OCI-LY7 (cell line): ENCODE measurements around the gene ZNF175. TPM values are rescaled to one million over a fixed set of nuclear protein-coding genes. Genes with fewer than 3 reads are reported as not detected.

Source experiments
- BruUV-seq: library from RNA; stranded (reverse); fragments of 400-500 nt; replicated peaks from 2 replicates; lab custom pipeline; 2021; lab: Mats Ljungman, UMichigan
- CTCF ChIA-PET: fragments of 300-600 bp; sonication (Branson Sonifier 250); formaldehyde crosslinking; loops from one replicate; lab custom pipeline; 2022; ENCODE audit warnings: antibody characterized with exemption; ENCODE audit not compliant: unreplicated experiment; lab: Charles Lee
- POLR2A ChIA-PET: fragments of 300-600 bp; sonication (Branson Sonifier 250); formaldehyde crosslinking; loops from one replicate; lab custom pipeline; 2022; ENCODE audit warnings: antibody characterized with exemption; lab: Charles Lee
- DNase-seq: peaks from one replicate; pipeline ENCODE4 v3.0.0-alpha.2; 2015; ENCODE audit warnings: low spot score
- H2AFZ ChIP-seq: fragments of 200-600 bp; sonication (generic), shearing (Covaris generic); 2 replicates; pipeline ENCODE4 v1.6.1; 2014; ENCODE audit warnings: mild to moderate bottlenecking, antibody characterized with exemption, low read length, moderate library complexity
- H3K27ac ChIP-seq: fragments of 200-600 bp; sonication (generic); 2 replicates; pipeline ENCODE4 v1.5.1; 2014; ENCODE audit warnings: mixed run types, low read depth, mild to moderate bottlenecking, moderate library complexity, low read length, inconsistent platforms; ENCODE audit not compliant: poor library complexity, severe bottlenecking
- H3K36me3 ChIP-seq: fragments of 200-600 bp; sonication (generic); 2 replicates; pipeline ENCODE4 v1.6.1; 2014; ENCODE audit warnings: mild to moderate bottlenecking, antibody characterized with exemption, low read length, moderate library complexity, mixed read lengths; ENCODE audit not compliant: insufficient read depth
- H3K4me1 ChIP-seq: fragments of 200-600 bp; sonication (generic); 2 replicates; pipeline ENCODE4 v1.5.1; 2014; ENCODE audit warnings: mild to moderate bottlenecking, low read length; ENCODE audit not compliant: insufficient read depth, poor library complexity, severe bottlenecking
- H3K4me2 ChIP-seq: fragments of 200-600 bp; sonication (generic); 2 replicates; pipeline ENCODE4 v1.6.1; 2014; ENCODE audit warnings: mild to moderate bottlenecking, low read length
- H3K4me3 ChIP-seq: fragments of 200-600 bp; sonication (generic); 2 replicates; pipeline ENCODE4 v1.5.1; 2014; ENCODE audit warnings: mild to moderate bottlenecking, low read depth, low read length; ENCODE audit not compliant: poor library complexity, severe bottlenecking
- H3K79me2 ChIP-seq: fragments of 200-600 bp; sonication (generic); 2 replicates; pipeline ENCODE4 v1.6.1; 2016; ENCODE audit warnings: low read depth, mild to moderate bottlenecking, low read length, moderate library complexity, mixed read lengths; ENCODE audit not compliant: insufficient read depth
- H3K9me2 ChIP-seq: fragments of 200-600 bp; sonication (generic); 2 replicates; pipeline ENCODE4 v1.6.1; 2016; ENCODE audit warnings: mild to moderate bottlenecking, low read length, mixed read lengths; ENCODE audit not compliant: insufficient read depth
- H3K9me3 ChIP-seq: fragments of 200-600 bp; sonication (generic); 2 replicates; pipeline ENCODE4 v1.6.1; 2014; ENCODE audit warnings: mild to moderate bottlenecking, mixed run types, low read length, mixed read lengths
- H4K20me1 ChIP-seq: fragments of 200-600 bp; sonication (generic); 2 replicates; pipeline ENCODE4 v1.6.1; 2014; ENCODE audit warnings: mild to moderate bottlenecking, antibody characterized with exemption, low read length, moderate library complexity, mixed read lengths; ENCODE audit not compliant: insufficient read depth
- EZH2phosphoT487 ChIP-seq: fragments of 200-600 bp; sonication (generic); IDR thresholded peaks from 2 replicates; pipeline ENCODE4 v1.6.1; 2018; ENCODE audit warnings: low read depth, borderline replicate concordance, mild to moderate bottlenecking, mixed run types, antibody characterized with exemption, low read length, moderate library complexity, mixed read lengths
- intact Hi-C: fragments of 100-400 bp; cut with micrococcal nuclease; formaldehyde crosslinking; loops from one replicate; pipeline ENCODE4 v1.10.0; 2022; ENCODE audit not compliant: unreplicated experiment
- total RNA-seq, 2 experiments: library from RNA; depleted of rRNA in 1 of 2; stranded (reverse); fragments of >200 nt in 1 of 2; shearing (Covaris generic) in 1 of 2; gene quantifications; 2 replicates each; pipeline ENCODE4 v1.2.3, GENCODE V29; 2014 to 2022
- TF ChIP-seq, protein P1 (sequence below): fragments of 200-600 bp; sonication (generic); conservative IDR thresholded peaks from 2 replicates; pipeline ENCODE4 v1.5.1; 2014; ENCODE audit warnings: mild to moderate bottlenecking, antibody characterized with exemption, low read length, moderate library complexity, mixed read lengths

ZNF175 gene
- total RNA-seq, 2 experiments from 2014 or later, result 3.5 to 10.4 TPM

DNA sequence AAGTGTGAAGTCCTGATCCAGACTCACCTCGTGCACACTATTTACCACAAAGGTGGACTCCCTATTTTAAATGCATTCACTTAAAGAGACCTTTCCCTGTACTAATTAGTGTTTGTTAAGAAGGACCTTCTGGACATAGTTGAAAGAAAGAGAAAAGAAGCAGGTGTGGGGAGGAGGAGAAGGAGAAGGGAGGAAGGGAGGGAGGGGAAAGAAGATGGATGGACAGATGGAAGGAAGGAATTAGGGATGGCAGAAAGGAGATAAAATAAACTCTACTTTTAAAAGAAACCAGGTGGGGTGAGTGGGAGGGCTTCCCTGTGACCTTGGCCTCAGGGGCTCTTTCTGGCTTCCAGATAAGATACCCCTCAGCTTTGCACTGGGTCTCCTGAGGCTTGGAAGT, 21.4 kb downstream of the ZNF175 start:
- H3K4me3 ChIP-seq, result no peak overlapping the region
- TF ChIP-seq EZH2phosphoT487, result no peak
- TF ChIP-seq, protein P1, sequence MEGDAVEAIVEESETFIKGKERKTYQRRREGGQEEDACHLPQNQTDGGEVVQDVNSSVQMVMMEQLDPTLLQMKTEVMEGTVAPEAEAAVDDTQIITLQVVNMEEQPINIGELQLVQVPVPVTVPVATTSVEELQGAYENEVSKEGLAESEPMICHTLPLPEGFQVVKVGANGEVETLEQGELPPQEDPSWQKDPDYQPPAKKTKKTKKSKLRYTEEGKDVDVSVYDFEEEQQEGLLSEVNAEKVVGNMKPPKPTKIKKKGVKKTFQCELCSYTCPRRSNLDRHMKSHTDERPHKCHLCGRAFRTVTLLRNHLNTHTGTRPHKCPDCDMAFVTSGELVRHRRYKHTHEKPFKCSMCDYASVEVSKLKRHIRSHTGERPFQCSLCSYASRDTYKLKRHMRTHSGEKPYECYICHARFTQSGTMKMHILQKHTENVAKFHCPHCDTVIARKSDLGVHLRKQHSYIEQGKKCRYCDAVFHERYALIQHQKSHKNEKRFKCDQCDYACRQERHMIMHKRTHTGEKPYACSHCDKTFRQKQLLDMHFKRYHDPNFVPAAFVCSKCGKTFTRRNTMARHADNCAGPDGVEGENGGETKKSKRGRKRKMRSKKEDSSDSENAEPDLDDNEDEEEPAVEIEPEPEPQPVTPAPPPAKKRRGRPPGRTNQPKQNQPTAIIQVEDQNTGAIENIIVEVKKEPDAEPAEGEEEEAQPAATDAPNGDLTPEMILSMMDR, result no peak
- H3K4me1 ChIP-seq, result peaks cover 15% of the 10 kb centered on the region
- no TSS peak for BruUV-seq
- ChIA-PET CTCF (no interaction called here), POLR2A (no interaction called here)
- no peaks in the 10 kb centered on the region for H3K9me3 ChIP-seq
- DNase-seq, result no peak
- no peaks in the 10 kb centered on the region for H4K20me1 ChIP-seq
- intact Hi-C loops, result no loop called here
- H3K27ac ChIP-seq, result no peak overlapping the region
- H3K79me2 ChIP-seq, result no peaks in the 10 kb centered on the region
- H2AFZ ChIP-seq, result no peak overlapping the region
- H3K4me2 ChIP-seq, result no peak overlapping the region
- H3K36me3 ChIP-seq, result peaks cover 12% of the 10 kb centered on the region
- H3K9me2 ChIP-seq, result no peaks in the 10 kb centered on the region

- peak overlapping the region; percentile 80 for H3K4me3 ChIP-seq
- intact Hi-C loops, result no loop called here
- no peaks in the 10 kb centered on the region for H4K20me1 ChIP-seq
- no peak for DNase-seq
- peaks cover 4% of the 10 kb centered on the region; the same call in 1 of the 2 replicates for H3K36me3 ChIP-seq
- no peak for TF ChIP-seq EZH2phosphoT487
- TF ChIP-seq, protein P1, result no peak
- H3K9me2 ChIP-seq, result no peaks in the 10 kb centered on the region
- POLR2A ChIA-PET, result no interaction called here
- no peaks in the 10 kb centered on the region for H3K79me2 ChIP-seq
- CTCF ChIA-PET, result no interaction called here
- H2AFZ ChIP-seq, result peak overlapping the region; percentile 89; the same call in 1 of the 2 replicates
- H3K4me2 ChIP-seq, result peak overlapping the region; percentile 94
- peaks cover 15% of the 10 kb centered on the region for H3K4me1 ChIP-seq
- no peaks in the 10 kb centered on the region for H3K9me3 ChIP-seq
- no TSS peak for BruUV-seq
- H3K27ac ChIP-seq, result no peak overlapping the region
Measured at GRCh38 chr19:51593138-51593890, 22.2 kb downstream of the ZNF175 start.
